WTC11 (cell line): Measurements from ENCODE around the gene ROS1.

Source experiments
- CTCF ChIP-seq: fragments of 200-600 bp; IDR thresholded peaks from 2 replicates; pipeline ENCODE4 v1.8.0; 2022; ENCODE audit warnings: antibody characterized with exemption
- E2F4 ChIP-seq: sonication (generic); formaldehyde crosslinking; IDR thresholded peaks from 2 replicates; pipeline ENCODE4 v1.8.1; 2022; ENCODE audit warnings: low read depth, mild to moderate bottlenecking, moderate library complexity, missing genetic modification reagents, borderline replicate concordance
- FOXP4 ChIP-seq: sonication (generic); formaldehyde crosslinking; IDR thresholded peaks from 2 replicates; pipeline ENCODE4 v1.8.0; 2022; ENCODE audit warnings: mild to moderate bottlenecking, missing genetic modification reagents
- MAX ChIP-seq: sonication (generic); formaldehyde crosslinking; IDR thresholded peaks from 2 replicates; pipeline ENCODE4 v1.8.0; 2022; ENCODE audit warnings: mild to moderate bottlenecking, missing genetic modification reagents
- USF1 ChIP-seq: sonication (generic); formaldehyde crosslinking; IDR thresholded peaks from 2 replicates; pipeline ENCODE4 v1.8.0; 2022; ENCODE audit warnings: mild to moderate bottlenecking, missing genetic modification reagents
- ZNF281 ChIP-seq: sonication (generic); formaldehyde crosslinking; IDR thresholded peaks from 2 replicates; pipeline ENCODE4 v1.8.0; 2023; ENCODE audit warnings: mild to moderate bottlenecking, missing genetic modification reagents

GRCh38 chr6:117309611-117310010 lies 116.1 kb downstream of the ROS1 start:
- TF ChIP-seq USF1 (CRISPR knock-in tag) (no peak), E2F4 (CRISPR knock-in tag) (no peak), CTCF (no peak), MAX (no peak), FOXP4 (CRISPR knock-in tag) (no peak), ZNF281 (CRISPR knock-in tag) (no peak)
